ENCODE measurements around the gene FUT2.

DNA sequence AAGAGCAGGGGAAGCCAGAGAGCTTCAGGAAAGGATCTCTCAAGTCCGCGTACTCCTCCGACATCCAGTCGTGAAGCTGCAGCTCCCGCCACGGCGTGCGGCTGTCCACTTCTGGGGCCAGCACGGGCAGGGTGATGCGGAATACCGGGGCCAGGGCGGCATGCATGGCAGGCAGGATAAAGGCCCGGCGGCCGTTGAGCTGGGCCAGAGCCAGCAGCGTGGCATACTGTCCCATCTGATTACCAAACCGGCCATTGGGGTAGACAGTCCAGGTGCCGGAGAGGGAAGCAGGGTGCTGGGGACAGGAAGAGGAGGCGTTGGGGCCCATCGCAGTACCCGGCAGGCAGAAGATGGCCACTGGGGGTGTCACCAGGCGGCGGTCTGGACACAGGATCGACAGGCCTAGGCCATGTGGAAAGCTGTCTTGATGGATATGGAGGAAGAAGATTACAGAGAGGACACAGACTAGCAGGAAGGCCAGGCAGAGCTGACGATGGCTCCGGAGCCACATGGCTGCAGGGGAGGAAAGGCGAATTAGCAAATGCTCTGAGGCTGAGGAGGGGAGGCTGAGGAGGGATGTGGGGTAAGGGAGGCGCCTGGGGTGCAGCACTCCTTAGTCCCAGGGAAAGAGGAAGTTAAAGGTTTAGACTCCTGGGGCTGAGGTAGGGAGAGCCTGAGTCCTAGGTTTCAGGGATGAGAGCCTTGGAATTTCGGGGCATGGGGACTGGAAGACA is 55.2 kb downstream of the FUT2 start:
- TF ChIP-seq POLR2A (IDR thresholded peaks at IDR 0.05; ENCODE audit: low read length) (no peak), GATA1 (IDR thresholded peaks at IDR 0.05; ENCODE audit: low read depth, low read length) (no peak)

Measured in erythroblast (primary cell).